ENCODE measurements around the gene TAOK1. TPM values are rescaled to one million over a fixed set of nuclear protein-coding genes. Genes with fewer than 3 reads are reported as not detected.

Gene TAOK1
- total and polyA plus RNA-seq, 10 of the 15 experiments (the other 5 are each of a cell fraction or from before 2014, with no cell fraction given), result 2.0 to 27.1 (median 11.8) TPM

- RAD21 ChIA-PET (ENCODE audit: unreplicated experiment), result interaction anchor here (0.8 to 1.5 kb wide), 2 partner anchors 18 to 190 kb away, joined by 3 to 4 read pairs; no protein-coding TSS in a partner anchor
- Histone ChIP-seq H3K9ac (ENCODE audit: control insufficient read depth, insufficient read depth, low read length) (no peak overlapping the region), H3K4me3 (no peak overlapping the region), H3K36me3 (ENCODE audit: control insufficient read depth in 2 of 2, insufficient read depth in 2 of 2, low read length in 1 of 2) (peaks cover 2 to 3% of the 10 kb centered on the region in 2 experiments; a peak in 3 of 4 replicates), H3K9me3 (replicated peaks; ENCODE audit: control insufficient read depth, insufficient read depth, low read length) (no peaks in the 10 kb centered on the region), H3K27me3 (replicated peaks in 1 of 2; ENCODE audit: control insufficient read depth in 2 of 2, insufficient read depth in 2 of 2, low read length in 1 of 2) (no peaks in the 10 kb centered on the region), H3K27ac (ENCODE audit: control insufficient read depth, insufficient read depth) (no peak overlapping the region), H4K20me1 (ENCODE audit: control insufficient read depth, insufficient read depth) (no peaks in the 10 kb centered on the region), H3K79me2 (ENCODE audit: control insufficient read depth, insufficient read depth, low read length) (no peaks in the 10 kb centered on the region), H3K4me2 (ENCODE audit: control insufficient read depth, insufficient read depth) (no peak overlapping the region), H3K4me1 (ENCODE audit: control insufficient read depth, insufficient read depth, low read length) (peaks cover 45% of the 10 kb centered on the region), H2AFZ (ENCODE audit: control insufficient read depth, low read depth, low read length) (no peak overlapping the region)
- intact Hi-C loops (cut with micrococcal nuclease; ENCODE audit: unreplicated experiment), result no loop called here
- 85% methylated on average over 2 of the region's 2 CpGs for WGBS (ENCODE audit: insufficient coverage, insufficient replicate concordance, low lambda C conversion rate, missing lambda C conversion rate)
- BruUV-seq (replicated peaks), result no TSS peak
- TF ChIP-seq RAD21 (IDR thresholded peaks at IDR 0.05; ENCODE audit: insufficient read depth, low read depth, low read length), result peak; percentile 25
- no peak for TF ChIP-seq EED (IDR thresholded peaks at IDR 0.05; ENCODE audit: low read depth)
- peak in 1 of 3 experiments; percentile 6; a peak in 1 of 6 replicates for TF ChIP-seq CTCF (IDR thresholded peaks at IDR 0.05 in 2 of 3, conservative IDR thresholded peaks at IDR 0.05 in 1 of 3; ENCODE audit: control insufficient read depth in 2 of 3, extremely low read depth in 1 of 3, insufficient read depth in 1 of 3, low read depth in 3 of 3, low read length in 3 of 3)
- CTCF ChIA-PET, result interaction anchor here (1.0 to 1.8 kb wide), 6 partner anchors 10 to 536 kb away, joined by 3 to 9 read pairs (median 7); no protein-coding TSS in a partner anchor
- SMC1A ChIA-PET (ENCODE audit: uncharacterized antibody, unreplicated experiment), result interaction anchor here (1.0 to 2.0 kb wide), 3 partner anchors 11 to 190 kb away, joined by 3 to 11 read pairs (median 5); partner anchors contain the start of gene ANKRD13B
- no peak for DNase-seq (ENCODE audit: low read depth, low spot score)
- POLR2A ChIA-PET, result interaction anchor here (0.6 kb wide), 1 partner anchor 11 kb away, joined by 3 read pairs; no protein-coding TSS in a partner anchor
- FAIRE-seq, result peak; percentile 52
- in situ Hi-C loops (cut with MboI), result no loop called here
- ATAC-seq, result peak; percentile 11; the same call in 2 of the 3 replicates
These were observed 169.5 kb downstream of the TAOK1 start for GRCh38 chr17:29559640-29560039.

- no peaks in the 10 kb centered on the region for H3K27me3 ChIP-seq (replicated peaks in 1 of 2; ENCODE audit: control insufficient read depth in 2 of 2, insufficient read depth in 2 of 2, low read length in 1 of 2)
- peaks cover 2 to 3% of the 10 kb centered on the region in 2 experiments; a peak in 3 of 4 replicates for H3K36me3 ChIP-seq (ENCODE audit: control insufficient read depth in 2 of 2, insufficient read depth in 2 of 2, low read length in 1 of 2)
- H3K9me3 ChIP-seq (replicated peaks; ENCODE audit: control insufficient read depth, insufficient read depth, low read length), result no peaks in the 10 kb centered on the region
- BruUV-seq (replicated peaks), result no TSS peak
- no peaks in the 10 kb centered on the region for H3K79me2 ChIP-seq (ENCODE audit: control insufficient read depth, insufficient read depth, low read length)
- ATAC-seq (peak; percentile 83), FAIRE-seq (peak; percentile 13), DNase-seq (ENCODE audit: low read depth, low spot score) (no peak)
- H3K4me2 ChIP-seq (ENCODE audit: control insufficient read depth, insufficient read depth), result peak overlapping the region; percentile 72
- H3K9ac ChIP-seq (ENCODE audit: control insufficient read depth, insufficient read depth, low read length), result no peak overlapping the region
- intact Hi-C loops (cut with micrococcal nuclease; ENCODE audit: unreplicated experiment) (no loop called here), in situ Hi-C loops (cut with MboI) (no loop called here)
- H3K4me1 ChIP-seq (ENCODE audit: control insufficient read depth, insufficient read depth, low read length), result peaks cover 42% of the 10 kb centered on the region
- POLR2A ChIA-PET, result no interaction called here
- 37% methylated on average over 5 of the region's 6 CpGs for WGBS (ENCODE audit: insufficient coverage, insufficient replicate concordance, low lambda C conversion rate, missing lambda C conversion rate)
- H3K27ac ChIP-seq (ENCODE audit: control insufficient read depth, insufficient read depth), result no peak overlapping the region
- SMC1A ChIA-PET (ENCODE audit: uncharacterized antibody, unreplicated experiment), result interaction anchor here (1.0 to 2.0 kb wide), 3 partner anchors 12 to 190 kb away, joined by 3 to 11 read pairs (median 5); partner anchors contain the start of gene ANKRD13B
- H2AFZ ChIP-seq (ENCODE audit: control insufficient read depth, low read depth, low read length), result peak overlapping the region; percentile 33
- no peak overlapping the region for H3K4me3 ChIP-seq
- RAD21 ChIA-PET (ENCODE audit: unreplicated experiment), result interaction anchor here (0.8 to 1.5 kb wide), 2 partner anchors 18 to 190 kb away, joined by 3 to 4 read pairs; no protein-coding TSS in a partner anchor
- CTCF ChIA-PET, result interaction anchor here (1.0 to 1.8 kb wide), 8 partner anchors 10 to 535 kb away, joined by 3 to 12 read pairs (median 7); no protein-coding TSS in a partner anchor
- H4K20me1 ChIP-seq (ENCODE audit: control insufficient read depth, insufficient read depth), result no peaks in the 10 kb centered on the region
- no peak for TF ChIP-seq POLR2AphosphoS5 (IDR thresholded peaks at IDR 0.05; ENCODE audit: low read length)
- peak; percentile 65 for TF ChIP-seq RELB (IDR thresholded peaks at IDR 0.05; ENCODE audit: low read depth)
- peak; percentile 91 for TF ChIP-seq SPI1 (IDR thresholded peaks at IDR 0.05; ENCODE audit: borderline replicate concordance, insufficient read depth, low read depth, low read length)
- no peak for TF ChIP-seq SRF (IDR thresholded peaks at IDR 0.05; ENCODE audit: low read depth in 2 of 2, low read length in 2 of 2)
- TF ChIP-seq IKZF1 (conservative IDR thresholded peaks at IDR 0.05), result peak; percentile 55
- TF ChIP-seq ZNF207 (IDR thresholded peaks at IDR 0.05; ENCODE audit: borderline replicate concordance), result no peak
- TF ChIP-seq KLF5 (IDR thresholded peaks at IDR 0.05; ENCODE audit: partially characterized antibody), result no peak
- TF ChIP-seq SMC3 (IDR thresholded peaks at IDR 0.05; ENCODE audit: borderline replicate concordance, low read length), result no peak
These were observed 170.2 kb downstream of the TAOK1 start for GRCh38 chr17:29560316-29560715.

Data from GM12878 (cell line).